GM19455 (cell line): ENCODE data around the gene ATP1B1.
"Not testable (repeated sequence)": the region's sequence is repeated elsewhere in the genome, so short reads cannot be mapped to it uniquely, and the experiment has no call there.

Source experiments
- ATAC-seq: cut with Tn5 transposase; IDR thresholded peaks from one replicate; pipeline ENCODE4 v1.9.1; 2021; ENCODE audit not compliant: unreplicated experiment

ATP1B1 gene

DNA sequence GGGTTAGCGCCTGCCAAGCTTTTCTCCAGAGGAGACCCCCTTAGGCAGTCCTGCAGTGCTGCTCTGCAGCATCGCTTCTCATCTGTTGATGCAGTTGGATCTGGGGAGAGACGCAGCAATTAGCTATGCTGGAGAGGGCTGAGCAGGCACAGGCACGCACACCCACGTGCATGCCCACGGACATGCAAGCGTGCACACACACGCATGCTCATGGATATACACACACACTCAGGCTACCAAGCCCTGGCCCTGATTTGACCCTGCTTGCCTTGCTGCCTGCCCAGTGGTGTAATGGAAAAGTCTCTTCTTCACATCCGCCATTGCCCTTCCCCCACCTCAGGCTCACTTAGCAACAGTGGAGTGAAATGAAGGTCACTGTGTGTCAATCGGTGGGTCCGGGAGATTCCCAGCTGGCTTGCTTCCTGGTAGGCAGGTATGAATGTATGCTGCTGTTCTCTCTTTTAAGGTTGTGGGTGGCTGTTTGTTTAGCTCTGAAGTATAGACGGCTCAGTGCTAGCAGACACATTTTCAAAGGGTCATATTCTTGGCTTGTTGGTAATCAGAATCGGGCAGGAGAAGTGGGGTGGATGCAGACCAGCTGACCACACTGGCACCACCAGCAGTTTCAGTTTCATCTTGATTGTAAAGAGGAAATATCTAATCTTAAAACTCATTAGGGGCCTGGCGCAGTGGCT is 9.5 kb downstream of the ATP1B1 start:
- peak; percentile 58 for ATAC-seq

DNA sequence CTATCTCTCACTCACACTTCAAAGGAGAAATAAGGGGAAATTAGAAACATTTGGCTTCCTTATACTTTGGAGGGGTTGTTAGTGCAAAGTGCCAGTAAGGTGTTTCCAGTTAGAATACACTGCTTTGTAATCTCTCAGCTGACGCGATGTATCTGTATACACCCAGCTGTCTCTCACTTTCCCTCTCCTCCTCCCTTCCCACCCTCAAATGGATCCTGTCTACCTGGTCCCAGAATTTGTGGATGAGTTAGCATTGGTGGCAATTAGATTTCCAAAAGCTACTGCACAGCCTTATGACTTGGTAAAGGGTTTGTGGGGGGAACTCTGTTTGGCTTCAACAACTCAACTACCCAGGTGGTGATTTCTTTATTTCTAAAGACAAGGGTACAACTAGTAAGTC is 10.5 kb downstream of the ATP1B1 start:
- no peak for ATAC-seq

DNA sequence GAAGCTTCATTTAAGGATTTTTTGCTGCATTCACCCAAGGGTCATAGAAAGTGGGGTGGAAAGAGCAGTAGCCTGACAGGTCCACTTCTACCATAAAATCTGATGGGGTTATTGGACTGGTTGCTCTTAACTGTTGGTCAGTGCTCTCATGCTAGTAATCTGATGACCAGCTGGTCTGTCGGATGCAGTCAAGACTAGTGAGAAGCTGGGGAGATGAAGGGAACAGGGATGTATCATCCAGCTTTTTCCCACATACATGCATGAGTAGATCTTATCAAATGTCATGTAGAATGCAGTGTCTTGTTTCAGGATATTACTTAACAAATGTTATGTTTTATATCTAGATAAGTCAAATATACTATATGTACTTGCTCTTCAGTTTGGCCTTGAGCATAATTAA is 11.1 kb downstream of the ATP1B1 start:
- no peak for ATAC-seq

DNA sequence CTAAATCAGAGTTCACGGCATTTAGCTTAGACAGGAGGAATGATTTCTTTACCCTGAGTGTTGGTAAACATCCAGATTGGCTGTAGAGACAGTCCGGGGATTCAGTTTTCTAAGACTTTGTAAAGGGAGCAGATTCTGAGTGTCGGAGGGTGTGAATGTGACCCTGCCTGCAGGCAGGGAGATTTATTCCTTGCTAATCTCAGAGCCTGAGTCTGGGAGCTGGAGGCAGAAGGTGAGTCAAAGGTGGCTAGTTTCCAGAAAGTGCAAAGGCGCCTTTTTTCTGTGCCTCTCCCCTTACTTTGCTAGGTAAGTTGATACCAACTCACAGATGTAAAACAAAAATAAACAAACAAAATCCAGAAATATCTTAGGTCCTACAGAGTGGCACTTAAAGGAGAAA is 11.7 kb downstream of the ATP1B1 start:
- ATAC-seq = no peak

DNA sequence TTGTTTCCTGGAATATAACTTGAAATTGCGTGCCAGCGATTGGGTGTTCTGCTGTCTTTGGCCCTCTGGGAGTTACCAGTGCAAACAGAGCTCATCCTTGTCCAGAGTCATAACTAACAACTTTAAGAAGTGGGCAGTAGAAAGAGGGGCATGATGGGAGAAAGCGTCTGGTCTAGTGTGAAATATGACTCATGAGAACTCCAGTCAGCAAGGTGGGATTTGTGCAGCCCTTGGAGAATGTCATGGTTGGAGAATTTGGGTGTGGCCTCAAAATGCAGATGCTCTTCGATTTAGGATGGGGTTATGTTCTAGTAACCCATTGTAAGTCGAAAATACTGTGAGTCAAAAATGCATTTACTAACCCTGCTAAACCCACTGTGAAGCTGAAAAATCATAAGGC is 12.9 kb downstream of the ATP1B1 start:
- ATAC-seq = no peak

DNA sequence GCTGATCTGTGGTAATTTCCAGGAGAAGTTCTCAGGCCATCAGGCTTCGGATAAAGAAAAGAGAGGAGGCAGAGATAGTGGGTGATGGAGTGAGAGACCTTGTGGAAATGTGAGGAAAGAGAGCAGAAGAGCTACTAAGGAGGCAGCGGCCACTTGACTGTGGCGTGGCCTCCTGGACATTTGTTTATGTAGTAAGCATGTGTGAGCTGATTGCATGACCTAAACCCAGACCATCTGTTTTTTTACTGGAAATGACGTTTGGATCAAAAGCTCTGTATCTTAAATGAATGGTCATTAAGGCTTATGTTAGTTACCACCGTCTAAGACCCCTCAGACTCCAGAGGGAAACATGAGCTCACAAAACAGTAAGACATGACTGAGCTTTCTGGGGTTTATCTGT is 13.6 kb downstream of the ATP1B1 start:
- no peak for ATAC-seq

DNA sequence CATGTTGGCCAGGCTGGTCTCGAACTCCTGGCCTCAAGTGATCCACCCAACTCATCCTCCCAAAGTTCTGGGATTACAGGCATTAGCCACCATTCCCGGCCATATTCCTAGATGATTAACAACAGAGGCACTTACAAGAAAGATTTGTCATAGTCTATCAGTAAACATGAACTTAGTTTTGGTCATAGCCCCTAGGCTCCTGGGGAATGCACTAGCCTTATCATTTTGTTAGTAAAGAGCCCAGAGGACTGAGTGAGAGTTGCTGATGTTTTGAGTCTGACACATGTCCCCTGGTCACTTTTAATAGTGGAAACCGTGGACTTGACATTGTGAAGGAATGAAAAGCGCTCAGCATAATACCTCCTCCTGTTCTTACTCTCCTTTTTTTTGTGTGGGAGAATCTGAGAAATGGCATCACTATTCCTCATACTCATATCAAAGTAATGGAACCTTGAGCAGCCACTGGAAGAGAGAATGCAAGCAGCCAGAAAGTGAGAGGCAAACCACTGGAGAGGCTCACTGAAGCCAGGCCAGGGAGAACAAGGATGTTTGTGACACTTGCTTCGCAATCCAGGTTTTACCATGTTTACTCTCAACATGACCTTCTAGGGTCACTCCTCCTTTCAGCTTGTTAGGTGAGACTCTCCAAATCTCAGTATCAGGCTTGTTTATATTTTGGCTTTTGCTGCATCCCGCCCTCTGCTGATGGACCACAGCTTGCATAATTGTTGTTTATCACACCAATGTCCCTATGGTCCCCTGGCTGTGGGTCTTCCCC is 14.8 kb downstream of the ATP1B1 start:
- no peak for ATAC-seq

DNA sequence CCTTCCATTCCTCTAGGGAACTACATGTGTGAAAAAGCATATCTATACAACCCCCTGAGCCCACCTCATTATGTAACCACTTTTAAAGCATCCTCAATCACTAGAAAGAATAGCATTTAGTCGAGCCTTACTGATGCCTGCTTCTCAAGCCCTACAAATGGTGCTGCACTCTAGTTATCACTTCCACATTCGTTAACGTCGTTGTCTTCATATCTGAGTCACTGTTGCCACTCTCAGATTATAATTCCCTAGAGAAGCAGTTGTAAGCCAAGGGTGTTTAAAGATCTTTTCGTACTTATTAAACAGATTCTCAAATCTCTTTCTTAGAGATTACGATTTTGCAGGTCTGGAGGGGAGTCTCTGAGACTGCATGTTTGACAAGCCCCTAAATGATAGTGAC is 16.5 kb downstream of the ATP1B1 start:
- no peak for ATAC-seq

DNA sequence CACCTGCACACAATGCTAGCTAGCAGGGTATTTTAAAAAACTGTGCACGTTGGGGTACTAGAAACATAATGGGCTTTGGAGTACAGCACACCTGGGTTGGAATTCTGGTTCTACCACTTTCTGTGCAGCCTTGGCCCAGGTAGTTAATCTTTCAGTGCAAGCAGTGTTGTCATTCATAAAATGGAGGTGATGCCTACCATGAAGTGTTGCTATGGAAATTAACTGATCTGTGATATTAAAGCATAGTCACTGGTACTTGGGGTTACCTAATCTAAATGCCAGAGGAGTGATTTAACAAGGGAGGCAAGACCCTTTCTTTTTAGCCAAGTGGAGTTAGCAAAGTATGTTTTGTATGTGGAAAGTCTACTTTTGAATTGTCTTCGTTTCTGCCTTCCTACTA is 18.0 kb downstream of the ATP1B1 start:
- no peak for ATAC-seq

DNA sequence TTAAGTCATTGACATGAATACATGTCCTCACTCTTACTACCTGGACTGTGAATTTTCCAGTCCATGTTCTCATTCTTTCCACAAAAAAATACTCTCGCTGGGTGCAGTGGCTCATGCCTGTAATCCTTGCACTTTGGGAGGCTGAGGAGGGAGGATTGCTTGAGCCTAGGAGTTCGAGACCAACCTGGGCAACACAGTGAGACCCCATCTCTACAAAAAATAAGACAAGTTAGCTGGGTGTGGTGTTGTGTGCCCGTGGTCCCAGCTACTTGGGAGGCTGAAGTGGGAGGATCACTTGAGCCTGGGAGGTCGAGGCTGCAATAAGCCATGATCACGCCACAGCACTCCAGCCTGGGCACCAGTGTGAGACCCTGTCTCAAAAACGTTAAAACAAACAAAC is 19.1 kb downstream of the ATP1B1 start:
- ATAC-seq = not testable (repeated sequence)

DNA sequence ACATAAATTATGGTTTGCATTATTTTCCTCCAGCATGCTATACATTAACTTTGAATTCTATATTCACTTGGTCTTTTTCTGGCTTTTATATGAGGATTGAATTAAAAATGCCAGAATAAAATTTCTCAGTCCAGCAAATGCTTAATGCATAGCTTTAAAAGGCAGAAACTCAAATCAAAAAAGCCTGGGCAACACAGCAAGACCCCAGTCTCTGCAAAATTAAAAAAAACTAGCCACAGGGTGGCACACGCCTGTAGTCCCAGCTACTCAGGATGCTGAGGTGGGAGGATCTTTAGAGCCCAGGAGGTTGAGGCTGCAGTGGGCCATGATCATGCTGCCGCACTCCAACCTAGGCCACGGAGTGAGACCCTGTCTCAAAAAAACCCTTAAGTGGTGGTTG is 19.8 kb downstream of the ATP1B1 start:
- ATAC-seq = no peak

DNA sequence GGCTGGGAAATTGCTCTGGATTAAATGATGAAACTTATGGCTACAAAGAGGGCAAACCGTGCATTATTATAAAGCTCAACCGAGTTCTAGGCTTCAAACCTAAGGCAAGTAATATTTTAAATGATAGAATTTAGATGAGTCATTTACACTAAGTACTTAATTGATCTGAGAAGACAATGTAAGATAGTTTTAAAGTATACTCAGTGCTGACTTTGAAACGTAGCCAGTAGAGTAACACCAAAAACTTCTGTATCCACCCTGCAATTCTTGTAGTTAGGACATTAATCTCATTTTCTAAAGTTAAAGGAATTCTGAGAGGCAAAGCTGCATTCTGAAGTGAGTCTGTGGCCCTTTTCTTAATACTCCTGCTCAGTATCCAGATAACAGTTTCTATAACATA is 20.8 kb downstream of the ATP1B1 start:
- no peak for ATAC-seq

DNA sequence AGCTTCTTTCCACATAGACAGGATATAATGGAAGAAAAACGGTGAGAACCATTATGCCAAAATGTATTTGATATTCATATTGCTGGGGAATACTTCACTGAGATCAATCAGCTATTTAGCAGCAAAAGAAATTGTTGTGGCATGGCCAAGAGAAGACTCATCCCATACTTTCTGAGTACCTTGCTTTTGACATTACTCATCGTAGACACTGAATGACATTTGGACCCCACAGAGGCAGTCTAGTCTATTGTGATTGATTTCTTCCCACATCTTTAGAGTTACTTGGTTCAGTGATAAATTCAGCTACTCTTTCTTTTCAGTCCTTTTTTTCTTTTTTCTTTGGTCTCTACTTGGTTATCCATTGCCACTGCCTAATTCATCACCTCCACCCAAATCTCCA is 22.1 kb downstream of the ATP1B1 start:
- ATAC-seq = no peak

DNA sequence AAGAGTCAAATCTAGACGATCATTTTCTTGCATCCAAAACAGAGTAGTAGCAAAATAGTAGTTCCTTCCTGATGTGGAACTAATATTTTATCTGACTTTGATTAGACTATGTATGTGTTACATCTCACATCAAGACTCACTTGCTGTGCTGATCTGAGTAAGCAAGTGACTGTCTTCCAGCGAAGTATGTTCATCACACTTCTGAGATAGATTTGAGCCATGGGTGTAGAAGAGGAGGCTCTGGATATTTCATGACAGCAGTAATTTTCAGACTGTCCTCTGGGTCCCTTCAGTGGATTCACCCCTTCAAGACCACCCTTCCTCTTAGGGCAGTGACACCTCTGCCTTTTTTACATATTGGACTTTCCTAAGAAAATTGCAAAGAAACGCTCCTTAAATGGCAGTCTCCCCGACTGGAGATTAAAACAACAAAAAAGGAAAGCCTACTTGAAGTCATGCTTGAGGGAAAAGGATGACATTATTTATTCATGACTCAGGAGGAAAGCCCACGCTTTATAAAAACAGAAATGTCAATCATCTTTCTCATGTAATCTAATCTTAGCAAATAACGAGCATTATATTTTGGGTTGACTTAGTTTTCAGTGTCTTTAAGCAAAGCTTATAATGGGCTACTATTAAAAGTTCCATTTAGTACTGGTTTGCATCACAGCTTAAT is 22.8 kb downstream of the ATP1B1 start:
- ATAC-seq = no peak

DNA sequence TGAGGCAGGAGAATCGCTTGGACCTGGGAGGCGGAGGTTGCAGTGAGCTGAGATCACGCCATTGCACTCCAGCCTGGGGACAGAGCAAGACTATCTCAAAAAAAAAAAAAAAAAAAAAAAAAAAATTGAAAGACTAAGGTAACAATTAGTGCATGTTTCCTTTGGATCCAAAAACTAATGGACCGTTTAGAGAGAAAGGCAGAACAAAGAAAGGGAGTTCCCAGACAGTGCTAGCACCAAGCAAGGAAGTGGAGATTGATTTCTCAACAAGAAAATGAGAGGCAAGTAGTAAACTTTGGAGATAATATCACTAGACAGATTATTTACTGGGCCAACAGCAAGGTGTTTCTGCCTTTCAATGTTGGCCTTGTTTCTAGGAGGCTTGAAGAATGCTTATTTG is 24.2 kb downstream of the ATP1B1 start:
- no peak for ATAC-seq

DNA sequence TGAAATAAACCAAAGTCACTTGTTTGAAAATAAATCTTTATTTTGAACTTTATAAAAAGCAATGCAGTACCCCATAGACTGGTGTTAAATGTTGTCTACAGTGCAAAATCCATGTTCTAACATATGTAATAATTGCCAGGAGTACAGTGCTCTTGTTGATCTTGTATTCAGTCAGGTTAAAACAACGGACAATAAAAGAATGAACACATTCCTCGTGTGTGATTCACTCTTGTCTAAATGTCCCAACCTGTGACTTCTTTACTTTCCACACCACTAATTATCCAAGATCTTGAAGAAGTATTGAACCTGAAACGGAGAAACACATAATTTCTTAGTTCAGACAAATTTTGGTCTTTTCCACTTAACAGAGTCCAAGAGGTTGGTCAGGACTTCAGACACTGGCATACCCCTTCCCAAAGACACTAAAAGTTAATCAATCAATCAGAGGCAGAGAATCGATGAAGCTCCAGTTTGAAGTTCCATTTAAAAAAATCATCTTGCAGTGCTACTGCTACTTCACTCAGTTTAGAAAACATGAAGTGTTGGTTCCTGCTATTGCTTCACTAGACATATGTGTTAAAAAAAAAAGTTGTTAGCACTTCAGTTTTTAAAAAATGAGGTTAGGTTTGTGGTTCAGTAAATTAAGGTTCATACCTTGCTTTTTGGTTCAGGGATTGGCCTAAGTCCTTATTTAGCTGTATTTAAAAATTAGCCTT is 26.2 kb downstream of the ATP1B1 start:
- no peak for ATAC-seq

DNA sequence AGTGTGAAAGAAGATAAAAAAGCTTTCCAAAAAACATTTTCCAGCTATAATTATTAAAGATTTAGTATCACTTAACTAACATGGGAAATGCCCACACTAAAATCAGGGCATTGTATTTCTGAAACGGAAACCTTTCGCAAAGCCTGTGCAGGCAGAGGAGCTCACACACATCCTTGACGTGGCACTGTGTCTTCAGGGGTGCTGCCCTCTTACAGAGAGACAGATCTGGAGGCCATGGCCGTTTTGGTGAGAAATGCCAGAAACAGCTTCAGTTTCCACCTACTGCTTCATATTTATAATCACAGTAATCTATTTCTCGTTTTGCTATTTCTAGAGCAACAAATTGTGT is 26.7 kb downstream of the ATP1B1 start:
- no peak for ATAC-seq

DNA sequence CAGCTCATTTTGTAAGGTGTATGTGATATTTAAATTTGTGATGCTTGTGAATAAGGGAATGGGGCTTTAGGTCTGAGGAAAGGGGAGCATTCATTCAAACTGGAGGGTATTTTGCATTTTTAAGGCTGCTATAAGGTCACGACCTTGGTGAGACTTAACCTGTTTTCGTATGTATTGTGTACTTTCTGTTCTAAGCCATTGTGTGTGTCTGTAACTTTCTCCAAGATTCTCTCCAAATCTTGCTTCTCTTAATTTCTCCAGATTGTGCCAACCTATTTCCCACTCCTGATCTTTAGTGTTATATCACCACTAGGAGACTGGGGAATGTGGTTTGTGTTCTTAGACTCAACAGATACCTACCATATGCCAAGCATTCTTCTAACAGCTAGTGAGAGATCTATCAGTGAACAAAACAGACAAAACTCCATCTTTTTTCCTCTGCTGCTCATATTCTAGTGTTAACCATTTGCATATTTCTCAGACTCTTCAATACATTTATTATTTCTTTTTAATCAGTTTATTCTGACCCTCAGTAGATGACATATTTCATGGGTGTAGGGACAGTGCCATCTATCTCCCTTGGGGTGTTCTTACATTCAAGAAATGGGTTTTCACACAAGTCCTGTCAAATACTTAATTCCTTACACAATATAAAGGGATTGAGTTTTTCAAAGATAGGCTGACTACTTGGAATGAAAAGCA is 27.5 kb downstream of the ATP1B1 start:
- ATAC-seq = no peak

DNA sequence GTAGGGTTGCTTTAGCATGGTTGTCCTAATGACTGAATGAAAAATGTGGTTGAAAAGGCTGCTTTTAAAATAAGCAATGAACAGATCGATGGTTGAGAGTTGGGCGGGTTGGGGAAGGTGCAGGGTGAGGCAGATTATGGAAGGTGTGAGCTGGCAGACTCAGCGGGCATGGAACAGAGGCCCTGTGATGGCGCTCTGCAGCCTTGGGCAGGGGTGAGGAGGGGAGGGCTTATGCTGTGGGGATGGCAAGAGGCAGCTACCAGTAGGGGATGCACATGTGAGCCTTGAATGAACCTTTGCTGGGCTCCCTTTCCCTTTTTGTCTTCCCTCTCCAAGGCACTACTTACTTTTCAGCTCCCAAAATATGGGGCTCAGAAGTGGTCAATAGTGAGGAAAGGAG is 30.9 kb downstream of the ATP1B1 start:
- ATAC-seq = no peak

DNA sequence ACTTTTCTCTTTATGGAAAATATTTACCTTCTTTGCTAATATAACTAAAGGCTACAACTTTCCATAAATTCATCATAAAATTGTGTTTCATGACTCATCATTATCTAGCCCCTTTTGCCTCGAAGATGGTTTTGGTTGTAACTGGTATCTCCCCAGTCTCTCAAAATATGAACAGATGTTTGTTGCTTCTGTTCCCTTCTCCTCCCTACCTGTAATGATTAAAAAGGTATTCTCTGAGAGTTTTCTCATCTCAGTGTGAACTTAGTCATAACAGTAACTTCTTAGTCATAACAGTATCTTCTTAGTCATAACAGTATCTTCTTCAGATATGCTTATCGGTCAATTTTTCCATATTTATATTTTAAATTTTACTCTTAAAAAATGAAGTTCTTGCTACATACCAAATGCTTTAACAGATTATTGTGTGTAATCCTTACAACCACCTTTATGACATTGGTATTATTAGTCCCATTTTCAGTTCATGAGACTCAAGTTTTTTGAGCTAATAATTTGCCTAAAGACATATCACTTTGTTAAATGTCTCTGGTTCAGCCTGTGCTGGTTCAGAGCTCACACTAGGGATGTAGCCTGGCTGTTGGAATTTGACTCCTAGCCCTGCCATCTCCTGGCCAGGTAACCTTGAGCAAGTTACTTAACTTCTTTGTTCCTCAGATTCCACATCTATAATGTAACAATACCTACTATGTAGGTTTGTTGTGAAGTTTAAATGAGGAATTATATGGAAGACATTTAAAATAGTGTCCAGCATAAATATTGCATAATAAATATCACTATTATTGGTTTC is 32.6 kb downstream of the ATP1B1 start:
- ATAC-seq = peak; percentile 91
